Measurements from ENCODE around the gene LEPROT.

GRCh38 chr1:65437616-65438015 lies 17.1 kb downstream of the LEPROT start:
- TF ChIP-seq EZH2 (IDR thresholded peaks at IDR 0.05; ENCODE audit: insufficient read depth, poor library complexity, severe bottlenecking) (no peak), EZH2phosphoT487 (IDR thresholded peaks at IDR 0.05; ENCODE audit: insufficient read depth, low read depth) (no peak)

All from GM23248 (cell line).